Measurements from ENCODE around the gene IQSEC1. TPM values are rescaled to one million over a fixed set of nuclear protein-coding genes. Genes with fewer than 3 reads are reported as not detected.

The IQSEC1 gene
- total and polyA plus RNA-seq, 7 experiments from 2014 or later, result 21.1 to 163 (median 70.2) TPM

GRCh38 chr3:12908136-12908730 lies 165.0 kb downstream of the IQSEC1 start:
- DNase-seq (no peak), ATAC-seq (no peak)
- ChIA-PET POLR2A (no interaction called here), CTCF (no interaction called here)
- Histone ChIP-seq H3K4me3 (ENCODE audit: low read length) (no peak overlapping the region), H3K27ac (ENCODE audit: low read depth, low read length) (no peak overlapping the region), H3K4me1 (ENCODE audit: control insufficient read depth in 2 of 2, insufficient read depth in 2 of 2, low read length in 2 of 2) (no peaks in the 10 kb centered on the region), H3K9me3 (ENCODE audit: control insufficient read depth in 2 of 3, low read length in 3 of 3) (no peaks in the 10 kb centered on the region), H3K27me3 (ENCODE audit: control insufficient read depth in 2 of 2, insufficient read depth in 2 of 2, low read length in 2 of 2) (no peaks in the 10 kb centered on the region), H3K36me3 (ENCODE audit: control insufficient read depth in 2 of 3, insufficient read depth in 3 of 3, low read length in 3 of 3) (peaks cover 0 to 100% (median 33%) of the 10 kb centered on the region in 3 experiments)
- Mint-ChIP-seq H3K9me3 (no peaks in the 10 kb centered on the region), H3K27ac (peak overlapping the region in 2 of 9 donors; percentile 54 to 63), H3K4me1 (no peaks in the 10 kb centered on the region), H3K4me3 (no peak overlapping the region), H3K27me3 (no peaks in the 10 kb centered on the region), H3K36me3 (peaks cover 5 to 31% (median 9%) of the 10 kb centered on the region in 5 donors)
- intact Hi-C loops (cut with micrococcal nuclease), result no loop called here

- peaks cover 0 to 100% (median 33%) of the 10 kb centered on the region in 3 experiments for H3K36me3 ChIP-seq (ENCODE audit: control insufficient read depth in 2 of 3, insufficient read depth in 3 of 3, low read length in 3 of 3)
- Mint-ChIP-seq H3K9me3 (no peaks in the 10 kb centered on the region), H3K27me3 (no peaks in the 10 kb centered on the region), H3K4me1 (no peaks in the 10 kb centered on the region), H3K36me3 (peaks cover 4 to 28% (median 9%) of the 10 kb centered on the region in 5 donors), H3K27ac (no peak overlapping the region), H3K4me3 (no peak overlapping the region)
- POLR2A ChIA-PET, result no interaction called here
- CTCF ChIA-PET, result no interaction called here
- DNase-seq (no peak), ATAC-seq (no peak)
- H3K9me3 ChIP-seq (ENCODE audit: control insufficient read depth in 2 of 3, low read length in 3 of 3), result no peaks in the 10 kb centered on the region
- no peaks in the 10 kb centered on the region for H3K4me1 ChIP-seq (ENCODE audit: control insufficient read depth in 2 of 2, insufficient read depth in 2 of 2, low read length in 2 of 2)
- intact Hi-C loops (cut with micrococcal nuclease), result no loop called here
- H3K27ac ChIP-seq (ENCODE audit: low read depth, low read length), result no peak overlapping the region
- no peak overlapping the region for H3K4me3 ChIP-seq (ENCODE audit: low read length)
- H3K27me3 ChIP-seq (ENCODE audit: control insufficient read depth in 2 of 2, insufficient read depth in 2 of 2, low read length in 2 of 2), result no peaks in the 10 kb centered on the region
These were observed 165.5 kb downstream of the IQSEC1 start for GRCh38 chr3:12907729-12908128.

- no peak overlapping the region for H3K27ac ChIP-seq (ENCODE audit: low read depth, low read length)
- H3K27me3 ChIP-seq (ENCODE audit: control insufficient read depth in 2 of 2, insufficient read depth in 2 of 2, low read length in 2 of 2), result no peaks in the 10 kb centered on the region
- Mint-ChIP-seq H3K4me1 (peaks cover 0 to 1% (median 0%) of the 10 kb centered on the region in 7 donors), H3K27me3 (no peaks in the 10 kb centered on the region), H3K9me3 (no peaks in the 10 kb centered on the region), H3K4me3 (no peak overlapping the region), H3K36me3 (peaks cover 4 to 29% (median 9%) of the 10 kb centered on the region in 5 donors), H3K27ac (no peak overlapping the region)
- CTCF ChIA-PET, result interaction anchor here (0.5 kb wide), 1 partner anchor 128 kb away, joined by 3 read pairs; no protein-coding TSS in a partner anchor
- H3K9me3 ChIP-seq (ENCODE audit: control insufficient read depth in 2 of 3, low read length in 3 of 3), result no peaks in the 10 kb centered on the region
- DNase-seq (no peak), ATAC-seq (no peak)
- H3K36me3 ChIP-seq (ENCODE audit: control insufficient read depth in 2 of 3, insufficient read depth in 3 of 3, low read length in 3 of 3), result peaks cover 0 to 100% (median 33%) of the 10 kb centered on the region in 3 experiments
- POLR2A ChIA-PET, result no interaction called here
- H3K4me1 ChIP-seq (ENCODE audit: control insufficient read depth in 2 of 2, insufficient read depth in 2 of 2, low read length in 2 of 2), result no peaks in the 10 kb centered on the region
- H3K4me3 ChIP-seq (ENCODE audit: low read length), result no peak overlapping the region
- intact Hi-C loops (cut with micrococcal nuclease), result no loop called here
These were observed 165.9 kb downstream of the IQSEC1 start for GRCh38 chr3:12907296-12907695.

GRCh38 chr3:12906916-12907290 lies 166.3 kb downstream of the IQSEC1 start:
- Histone ChIP-seq H3K27me3 (ENCODE audit: control insufficient read depth in 2 of 2, insufficient read depth in 2 of 2, low read length in 2 of 2) (no peaks in the 10 kb centered on the region), H3K4me1 (ENCODE audit: control insufficient read depth in 2 of 2, insufficient read depth in 2 of 2, low read length in 2 of 2) (no peaks in the 10 kb centered on the region), H3K4me3 (ENCODE audit: low read length) (no peak overlapping the region), H3K9me3 (ENCODE audit: control insufficient read depth in 2 of 3, low read length in 3 of 3) (no peaks in the 10 kb centered on the region), H3K36me3 (ENCODE audit: control insufficient read depth in 2 of 3, insufficient read depth in 3 of 3, low read length in 3 of 3) (peaks cover 0 to 100% (median 33%) of the 10 kb centered on the region in 3 experiments), H3K27ac (ENCODE audit: low read depth, low read length) (no peak overlapping the region)
- H3K36me3 Mint-ChIP-seq, result peaks cover 6 to 29% (median 9%) of the 10 kb centered on the region in 5 donors
- CTCF ChIA-PET, result interaction anchor here (0.5 kb wide), 1 partner anchor 128 kb away, joined by 3 read pairs; no protein-coding TSS in a partner anchor
- ATAC-seq (no peak), DNase-seq (no peak)
- no peaks in the 10 kb centered on the region for H3K9me3 Mint-ChIP-seq
- H3K4me1 Mint-ChIP-seq, result peaks cover 0 to 2% (median 0%) of the 10 kb centered on the region in 7 donors
- no peak overlapping the region for H3K27ac Mint-ChIP-seq
- intact Hi-C loops (cut with micrococcal nuclease), result no loop called here
- no peaks in the 10 kb centered on the region for H3K27me3 Mint-ChIP-seq
- no peak overlapping the region for H3K4me3 Mint-ChIP-seq
- POLR2A ChIA-PET, result no interaction called here

DNA sequence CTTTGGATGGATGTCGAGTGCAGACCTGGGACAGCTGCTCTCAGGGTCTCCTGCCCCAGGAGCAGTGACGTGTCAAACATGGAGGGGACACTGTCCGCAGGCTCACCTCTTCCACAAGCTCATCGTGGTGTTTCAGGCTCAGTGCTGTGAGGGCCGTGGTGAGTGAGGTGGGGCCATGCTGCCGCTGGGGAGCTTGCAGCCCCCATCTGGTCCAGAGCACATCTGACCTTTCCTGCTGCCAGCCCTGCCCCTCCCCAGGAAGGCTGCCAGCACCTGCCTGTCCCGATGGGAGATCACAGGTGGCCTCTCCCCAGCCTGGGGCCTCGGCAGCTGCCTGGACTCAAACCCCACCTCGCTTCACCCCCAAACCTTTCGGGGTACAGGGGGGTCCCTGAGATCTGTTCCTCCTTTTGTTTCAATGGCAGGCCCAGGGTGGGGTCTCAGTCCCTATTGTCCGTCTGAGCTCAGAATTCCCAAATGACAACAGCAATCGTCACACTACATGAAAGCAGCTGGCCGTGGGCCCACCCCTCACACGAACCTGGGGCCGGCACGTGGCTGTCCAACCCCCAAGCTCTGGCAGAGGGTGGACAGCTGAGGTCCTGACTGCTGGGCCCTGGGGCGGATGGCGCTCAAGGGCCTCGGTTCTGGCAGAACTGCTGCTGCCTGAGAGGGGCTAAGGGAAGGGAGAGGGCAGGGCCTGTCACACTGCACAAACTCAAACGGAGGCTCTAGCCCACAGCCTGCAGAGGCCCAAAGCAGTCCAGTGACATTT lies 166.9 kb downstream of the IQSEC1 start:
- H3K36me3 Mint-ChIP-seq, result peaks cover 6 to 27% (median 11%) of the 10 kb centered on the region in 5 donors
- no peaks in the 10 kb centered on the region for H3K4me1 ChIP-seq (ENCODE audit: control insufficient read depth in 2 of 2, insufficient read depth in 2 of 2, low read length in 2 of 2)
- no peak overlapping the region for H3K27ac ChIP-seq (ENCODE audit: low read depth, low read length)
- peaks cover 0 to 2% (median 0%) of the 10 kb centered on the region in 7 donors for H3K4me1 Mint-ChIP-seq
- no peaks in the 10 kb centered on the region for H3K9me3 Mint-ChIP-seq
- ATAC-seq (no peak), DNase-seq (no peak)
- H3K4me3 ChIP-seq (ENCODE audit: low read length), result no peak overlapping the region
- intact Hi-C loops (cut with micrococcal nuclease), result no loop called here
- H3K27me3 ChIP-seq (ENCODE audit: control insufficient read depth in 2 of 2, insufficient read depth in 2 of 2, low read length in 2 of 2), result no peaks in the 10 kb centered on the region
- peak overlapping the region in 1 of 9 donors; percentile 9 for H3K27ac Mint-ChIP-seq
- H3K9me3 ChIP-seq (ENCODE audit: control insufficient read depth in 2 of 3, low read length in 3 of 3), result no peaks in the 10 kb centered on the region
- H3K36me3 ChIP-seq (ENCODE audit: control insufficient read depth in 2 of 3, insufficient read depth in 3 of 3, low read length in 3 of 3), result peaks cover 0 to 100% (median 33%) of the 10 kb centered on the region in 3 experiments
- ChIA-PET CTCF (interaction anchor here (0.5 kb wide), 1 partner anchor 127 kb away, joined by 3 read pairs; no protein-coding TSS in a partner anchor), POLR2A (no interaction called here)
- H3K27me3 Mint-ChIP-seq, result no peaks in the 10 kb centered on the region
- H3K4me3 Mint-ChIP-seq, result no peak overlapping the region

DNA sequence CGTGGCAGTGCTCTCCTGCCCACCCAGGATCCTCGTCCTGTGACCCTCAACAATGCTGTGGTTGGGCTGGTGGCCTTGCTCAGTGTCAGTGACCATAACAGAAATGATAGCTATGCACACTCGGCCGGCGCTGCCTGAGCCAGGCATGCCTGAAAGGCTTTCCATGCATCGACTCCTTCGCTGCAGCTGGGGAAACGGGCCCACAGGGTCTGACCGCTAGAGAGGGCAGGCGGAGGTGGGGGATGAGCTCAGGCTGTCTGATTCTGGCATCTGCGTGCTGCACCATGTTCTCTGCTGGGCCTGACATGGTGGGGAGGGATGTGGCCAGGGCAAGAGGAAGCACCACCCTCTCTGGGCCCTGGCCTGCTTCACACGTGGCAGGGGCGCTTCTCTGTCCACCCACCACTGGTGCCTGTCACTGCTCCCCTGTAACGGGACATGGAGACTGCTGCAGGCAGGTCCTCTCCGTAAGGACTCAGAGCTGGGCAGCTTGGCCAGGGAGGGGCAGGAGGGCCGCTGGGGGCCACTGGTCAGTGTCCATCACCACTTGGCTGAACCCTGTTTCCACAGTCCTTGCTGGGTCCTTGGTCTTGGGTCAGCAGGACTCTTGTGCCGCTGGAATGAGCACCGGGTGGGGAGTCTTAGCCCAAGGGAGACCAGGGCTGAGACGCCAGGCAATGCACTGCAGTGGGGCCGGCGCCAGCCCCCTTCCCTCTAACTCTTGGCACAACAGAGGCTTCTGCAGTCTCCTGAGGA lies 167.7 kb downstream of the IQSEC1 start:
- peaks cover 8 to 25% (median 11%) of the 10 kb centered on the region in 5 donors for H3K36me3 Mint-ChIP-seq
- Histone ChIP-seq H3K36me3 (ENCODE audit: control insufficient read depth in 2 of 3, insufficient read depth in 3 of 3, low read length in 3 of 3) (peaks cover 0 to 100% (median 37%) of the 10 kb centered on the region in 3 experiments), H3K9me3 (ENCODE audit: control insufficient read depth in 2 of 3, low read length in 3 of 3) (no peaks in the 10 kb centered on the region), H3K4me3 (ENCODE audit: low read length) (no peak overlapping the region), H3K4me1 (ENCODE audit: control insufficient read depth in 2 of 2, insufficient read depth in 2 of 2, low read length in 2 of 2) (no peaks in the 10 kb centered on the region), H3K27me3 (ENCODE audit: control insufficient read depth in 2 of 2, insufficient read depth in 2 of 2, low read length in 2 of 2) (no peaks in the 10 kb centered on the region), H3K27ac (ENCODE audit: low read depth, low read length) (no peak overlapping the region)
- ChIA-PET POLR2A (no interaction called here), CTCF (no interaction called here)
- no peak for DNase-seq
- H3K27me3 Mint-ChIP-seq, result no peaks in the 10 kb centered on the region
- no peak overlapping the region for H3K4me3 Mint-ChIP-seq
- intact Hi-C loops (cut with micrococcal nuclease), result no loop called here
- no peak for ATAC-seq
- H3K27ac Mint-ChIP-seq, result peak overlapping the region in 1 of 9 donors; percentile 41
- peaks cover 0 to 2% (median 0%) of the 10 kb centered on the region in 7 donors for H3K4me1 Mint-ChIP-seq
- H3K9me3 Mint-ChIP-seq, result no peaks in the 10 kb centered on the region

Measured in naive thymus-derived CD4-positive, alpha-beta T cell (primary cell).